PC-9 (cell line): Measurements from ENCODE around the gene ZNF766.

Source experiments
- CTCF ChIP-seq: fragments of 200-600 bp; sonication (generic); conservative IDR thresholded peaks from 2 replicates; pipeline ENCODE4 v1.6.1; 2017; ENCODE audit warnings: mixed run types, antibody characterized with exemption, mild to moderate bottlenecking, moderate library complexity
- EZH2 ChIP-seq: fragments of 200-600 bp; sonication (generic); IDR thresholded peaks from 2 replicates; pipeline ENCODE4 v1.8.0; 2017; ENCODE audit warnings: antibody characterized with exemption, low read depth

- TF ChIP-seq CTCF: no peak
- TF ChIP-seq EZH2: no peak
These were observed 27.6 kb downstream of the ZNF766 start, which contains the start of gene ZNF480 for GRCh38 chr19:52296773-52297600.
